RWPE2 (cell line): ENCODE results near the gene CDH20.
A peak's percentile ranks its signal among the peaks of the same experiment; 100 is the strongest.

Experiments
- ATAC-seq: fragments of 200-7000 bp; cut with Tn5 transposase; 3 replicates; pipeline ENCODE4 v1.9.1; 2021; ENCODE audit warnings: low read depth
- DNase-seq: peaks from one replicate; pipeline ENCODE4 v3.0.0-alpha.2; 2020; ENCODE audit warnings: low spot score
- H3K27ac ChIP-seq: fragments of 450-650 bp; 2 replicates; pipeline ENCODE4 v1.5.1; 2017; ENCODE audit warnings: mild to moderate bottlenecking; ENCODE audit not compliant: poor library complexity, severe bottlenecking
- H3K27me3 ChIP-seq: fragments of 250-450 bp; sonication (Bioruptor Pico); 2 replicates; pipeline ENCODE4 v1.5.1; 2021; ENCODE audit warnings: mild to moderate bottlenecking, moderate library complexity; ENCODE audit not compliant: insufficient read depth, poor library complexity, severe bottlenecking
- H3K36me3 ChIP-seq: fragments of 250-450 bp; sonication (Bioruptor Pico); 2 replicates; pipeline ENCODE4 v1.5.1; 2020; ENCODE audit warnings: low read depth, mild to moderate bottlenecking, moderate library complexity
- H3K4me1 ChIP-seq: fragments of 250-450 bp; sonication (Bioruptor Pico); 2 replicates; pipeline ENCODE4 v1.5.1; 2021; ENCODE audit warnings: mild to moderate bottlenecking, moderate library complexity; ENCODE audit not compliant: insufficient read depth, poor library complexity, severe bottlenecking
- H3K4me3 ChIP-seq: fragments of 250-450 bp; sonication (Bioruptor Pico); 2 replicates; pipeline ENCODE4 v1.5.1; 2021; ENCODE audit warnings: mild to moderate bottlenecking, moderate library complexity; ENCODE audit not compliant: severe bottlenecking
- H3K9me3 ChIP-seq: fragments of 250-450 bp; sonication (Bioruptor Pico); 2 replicates; pipeline ENCODE4 v1.5.1; 2021; ENCODE audit warnings: mild to moderate bottlenecking, moderate library complexity; ENCODE audit not compliant: severe bottlenecking
- TF ChIP-seq, protein P1 (sequence below): fragments of 450-650 bp; IDR thresholded peaks from one replicate; pipeline ENCODE4 v1.5.1; 2017; ENCODE audit warnings: mild to moderate bottlenecking, moderate library complexity; ENCODE audit not compliant: poor library complexity, severe bottlenecking

Gene CDH20

DNA sequence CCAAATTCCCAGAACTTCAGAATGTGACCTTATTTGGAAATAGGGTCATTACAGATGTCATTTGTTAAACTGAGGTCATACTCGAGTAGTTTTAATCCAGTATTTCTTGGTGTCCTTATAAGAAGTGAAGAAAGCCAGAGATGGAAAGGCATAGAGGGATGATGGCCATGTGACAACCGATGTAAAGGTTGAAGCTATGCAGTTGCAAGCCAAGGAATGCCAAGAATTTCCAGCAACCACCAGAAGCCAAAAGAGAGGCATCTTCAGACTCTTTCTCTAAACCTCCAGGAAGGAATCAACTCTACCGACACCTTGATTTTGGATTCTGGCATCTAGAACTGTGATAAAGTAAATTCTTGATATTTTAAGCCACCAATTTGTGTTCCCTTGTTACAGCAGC lies 242.2 kb downstream of the CDH20 start:
- no peak overlapping the region for H3K4me3 ChIP-seq
- TF ChIP-seq, protein P1, sequence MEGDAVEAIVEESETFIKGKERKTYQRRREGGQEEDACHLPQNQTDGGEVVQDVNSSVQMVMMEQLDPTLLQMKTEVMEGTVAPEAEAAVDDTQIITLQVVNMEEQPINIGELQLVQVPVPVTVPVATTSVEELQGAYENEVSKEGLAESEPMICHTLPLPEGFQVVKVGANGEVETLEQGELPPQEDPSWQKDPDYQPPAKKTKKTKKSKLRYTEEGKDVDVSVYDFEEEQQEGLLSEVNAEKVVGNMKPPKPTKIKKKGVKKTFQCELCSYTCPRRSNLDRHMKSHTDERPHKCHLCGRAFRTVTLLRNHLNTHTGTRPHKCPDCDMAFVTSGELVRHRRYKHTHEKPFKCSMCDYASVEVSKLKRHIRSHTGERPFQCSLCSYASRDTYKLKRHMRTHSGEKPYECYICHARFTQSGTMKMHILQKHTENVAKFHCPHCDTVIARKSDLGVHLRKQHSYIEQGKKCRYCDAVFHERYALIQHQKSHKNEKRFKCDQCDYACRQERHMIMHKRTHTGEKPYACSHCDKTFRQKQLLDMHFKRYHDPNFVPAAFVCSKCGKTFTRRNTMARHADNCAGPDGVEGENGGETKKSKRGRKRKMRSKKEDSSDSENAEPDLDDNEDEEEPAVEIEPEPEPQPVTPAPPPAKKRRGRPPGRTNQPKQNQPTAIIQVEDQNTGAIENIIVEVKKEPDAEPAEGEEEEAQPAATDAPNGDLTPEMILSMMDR, result no peak
- H3K27ac ChIP-seq, result no peak overlapping the region
- H3K9me3 ChIP-seq, result no peaks in the 10 kb centered on the region
- ATAC-seq (no peak), DNase-seq (no peak)
- H3K4me1 ChIP-seq, result no peaks in the 10 kb centered on the region
- no peaks in the 10 kb centered on the region for H3K27me3 ChIP-seq
- H3K36me3 ChIP-seq, result 0 out of 2 replicates have a peak, but pooled peaks cover 2% of the 10 kb centered on the region

DNA sequence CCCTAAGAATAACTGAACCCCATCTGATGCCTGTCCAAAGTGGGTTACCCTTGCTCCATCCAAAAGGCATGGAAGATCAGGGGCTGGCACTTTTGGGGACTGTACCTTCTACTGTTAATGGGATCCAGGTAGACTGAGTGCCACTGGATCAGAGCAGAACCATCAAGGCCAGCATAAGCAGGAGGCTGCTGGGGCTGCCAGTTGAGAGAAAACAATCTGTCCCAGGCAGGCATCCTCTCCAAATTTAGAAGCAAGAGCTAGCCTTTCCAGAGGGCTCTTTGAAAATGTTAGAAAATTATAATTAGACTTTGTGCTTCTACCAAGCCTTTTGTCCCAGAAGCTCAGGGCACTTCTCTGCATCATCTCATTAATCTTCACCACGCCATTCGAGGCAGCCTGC lies 245.6 kb downstream of the CDH20 start:
- no peak overlapping the region for H3K4me3 ChIP-seq
- no peaks in the 10 kb centered on the region for H3K27me3 ChIP-seq
- H3K27ac ChIP-seq, result no peak overlapping the region
- H3K36me3 ChIP-seq, result no peaks in the 10 kb centered on the region
- DNase-seq (no peak), ATAC-seq (no peak)
- TF ChIP-seq, protein P1, result no peak
- no peaks in the 10 kb centered on the region for H3K4me1 ChIP-seq
- H3K9me3 ChIP-seq, result no peaks in the 10 kb centered on the region

DNA sequence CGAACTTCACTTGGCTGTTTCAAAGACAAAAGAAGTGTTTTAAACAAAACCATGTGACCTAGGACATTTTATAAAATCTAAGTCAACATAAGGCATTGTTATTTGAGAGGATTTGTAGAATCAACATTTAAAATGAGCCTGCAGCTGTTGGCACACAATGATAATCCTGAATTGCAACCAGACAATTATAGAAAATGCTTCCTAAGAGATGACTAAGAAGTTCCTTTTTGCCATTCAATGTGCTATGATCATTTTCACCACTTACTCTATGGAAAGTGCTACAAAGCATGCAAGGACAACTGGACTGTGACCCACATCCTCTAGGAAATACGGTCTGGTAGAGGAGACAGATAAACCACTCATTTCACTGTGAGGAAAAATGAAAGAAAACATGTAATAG lies 246.4 kb downstream of the CDH20 start:
- Histone ChIP-seq H3K9me3 (no peaks in the 10 kb centered on the region), H3K4me3 (no peak overlapping the region), H3K27ac (no peak overlapping the region), H3K36me3 (no peaks in the 10 kb centered on the region), H3K4me1 (no peaks in the 10 kb centered on the region), H3K27me3 (no peaks in the 10 kb centered on the region)
- TF ChIP-seq, protein P1, result no peak
- no peak for DNase-seq
- ATAC-seq, result no peak

DNA sequence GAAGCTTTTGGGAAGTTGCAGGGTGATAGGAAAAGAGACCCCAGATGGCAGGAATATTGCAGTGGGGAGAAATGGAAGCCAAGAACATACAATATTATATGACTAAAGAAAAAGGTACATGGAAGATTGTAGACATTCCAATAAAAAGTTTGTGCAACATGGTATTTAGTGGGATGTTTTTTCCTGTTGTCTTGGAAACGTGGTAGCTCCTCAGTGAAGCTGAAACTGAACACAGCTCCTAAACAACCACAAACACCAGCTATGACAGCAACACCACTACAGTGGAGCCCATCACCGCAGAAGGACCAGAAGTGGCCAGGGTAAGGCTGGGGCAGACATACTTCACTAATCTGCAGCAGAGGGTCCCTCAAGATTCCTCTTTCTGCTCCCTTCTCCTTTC lies 246.8 kb downstream of the CDH20 start:
- Histone ChIP-seq H3K4me1 (no peaks in the 10 kb centered on the region), H3K4me3 (no peak overlapping the region), H3K36me3 (no peaks in the 10 kb centered on the region), H3K27ac (no peak overlapping the region), H3K27me3 (no peaks in the 10 kb centered on the region), H3K9me3 (no peaks in the 10 kb centered on the region)
- TF ChIP-seq, protein P1, result no peak
- no peak for ATAC-seq
- DNase-seq, result no peak

DNA sequence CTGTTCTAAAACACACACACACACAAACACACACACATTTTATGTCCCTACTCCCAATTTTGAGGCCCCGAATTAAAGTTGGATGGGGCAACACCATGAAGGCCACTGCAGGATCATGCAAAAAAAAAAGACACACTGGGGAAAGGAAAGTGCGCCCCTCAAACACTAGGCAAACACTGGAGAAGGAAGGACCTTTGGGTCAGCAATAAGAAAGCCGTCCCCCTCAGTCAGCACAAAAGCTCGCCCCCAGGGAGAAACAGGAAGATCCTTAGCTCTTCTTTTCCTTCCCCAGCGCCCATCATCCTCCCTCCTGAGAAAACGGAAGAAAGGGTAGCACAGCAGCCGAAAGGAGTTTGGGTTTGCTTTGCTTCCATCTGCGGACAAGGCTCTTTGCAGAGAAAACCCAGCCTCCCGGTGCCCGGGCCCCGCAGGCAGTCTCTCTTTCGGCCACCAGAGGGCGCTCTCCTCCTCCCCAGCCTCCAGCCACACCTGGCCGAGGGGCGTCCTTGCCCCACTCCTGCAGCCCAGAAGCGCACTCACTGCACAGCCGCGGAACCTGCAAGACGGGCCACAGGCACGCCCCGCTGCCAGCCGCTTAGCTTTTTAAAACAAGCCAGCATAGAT lies 248.5 kb downstream of the CDH20 start:
- Histone ChIP-seq H3K27ac (no peak overlapping the region), H3K4me1 (no peaks in the 10 kb centered on the region), H3K27me3 (no peaks in the 10 kb centered on the region), H3K9me3 (no peaks in the 10 kb centered on the region), H3K4me3 (no peak overlapping the region), H3K36me3 (no peaks in the 10 kb centered on the region)
- ATAC-seq (peak; percentile 95), DNase-seq (peak; percentile 63)
- TF ChIP-seq, protein P1, result peak; percentile 95
